Endothelial cell (in vitro differentiated cells): ENCODE results near the gene AKT3. TPM values are rescaled to one million over a fixed set of nuclear protein-coding genes. Genes with fewer than 3 reads are reported as not detected.

Source experiments
- DNase-seq: peaks from one replicate; pipeline ENCODE4 v3.0.0; 2021; ENCODE audit warnings: low spot score
- H3K27ac Mint-ChIP-seq: one replicate; pipeline ENCODE4 v1.8.0; 2021; ENCODE audit warnings: mixed read lengths, inconsistent platforms; ENCODE audit not compliant: unreplicated experiment
- H3K27me3 Mint-ChIP-seq: one replicate; pipeline ENCODE4 v1.8.0; 2021; ENCODE audit warnings: mild to moderate bottlenecking, moderate library complexity, mixed read lengths, inconsistent platforms; ENCODE audit not compliant: unreplicated experiment
- H3K36me3 Mint-ChIP-seq: one replicate; pipeline ENCODE4 v1.8.0; 2021; ENCODE audit warnings: mild to moderate bottlenecking, low read depth, mixed read lengths, inconsistent platforms; ENCODE audit not compliant: unreplicated experiment
- H3K4me1 Mint-ChIP-seq: one replicate; pipeline ENCODE4 v1.8.0; 2021; ENCODE audit warnings: mild to moderate bottlenecking, mixed read lengths, inconsistent platforms; ENCODE audit not compliant: unreplicated experiment
- H3K4me3 Mint-ChIP-seq: one replicate; pipeline ENCODE4 v1.8.0; 2021; ENCODE audit warnings: mild to moderate bottlenecking, mixed read lengths, inconsistent platforms; ENCODE audit not compliant: unreplicated experiment
- H3K9me3 Mint-ChIP-seq: one replicate; pipeline ENCODE4 v1.8.0; 2021; ENCODE audit warnings: mixed read lengths, inconsistent platforms; ENCODE audit not compliant: unreplicated experiment
- total RNA-seq: library from RNA; stranded (reverse); fragmentation: NEBNext Ultra II Directional; extraction: Animal tissue kit (Norgen Biotek cat#: 25700); gene quantifications from one replicate; pipeline ENCODE4 v1.2.1, GENCODE V29; 2021; ENCODE audit not compliant: unreplicated experiment
- TF ChIP-seq, protein P1 (sequence below): fragments of 200-600 bp; sonication (generic); IDR thresholded peaks from one replicate; pipeline ENCODE4 v1.5.0; 2021; ENCODE audit warnings: antibody characterized with exemption; ENCODE audit not compliant: unreplicated experiment

AKT3 gene
- total RNA-seq, 1 donor from 2014 or later, result 87.3 TPM

DNA sequence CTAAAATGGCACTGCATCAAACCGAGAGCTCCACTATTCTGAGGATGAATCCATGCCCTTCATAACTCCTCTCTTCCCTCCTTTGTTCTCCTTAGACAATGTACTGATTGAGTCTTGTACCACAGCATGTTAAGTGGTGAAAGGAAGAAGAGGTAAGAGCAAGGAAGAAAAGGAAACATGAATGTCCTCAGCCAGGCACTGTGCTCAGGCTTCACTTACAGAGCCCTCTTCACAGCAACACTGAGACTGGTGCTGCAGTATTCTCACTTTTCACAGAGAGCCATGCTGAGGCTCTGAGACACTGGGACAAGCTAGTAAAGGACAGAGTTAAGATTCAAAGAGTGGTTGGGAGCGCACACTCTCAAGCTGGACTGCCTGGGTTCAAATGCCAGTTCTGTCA is 143.5 kb downstream of the AKT3 start:
- Mint-ChIP-seq H3K4me1 (peaks cover 15% of the 10 kb centered on the region), H3K4me3 (no peak overlapping the region)

DNA sequence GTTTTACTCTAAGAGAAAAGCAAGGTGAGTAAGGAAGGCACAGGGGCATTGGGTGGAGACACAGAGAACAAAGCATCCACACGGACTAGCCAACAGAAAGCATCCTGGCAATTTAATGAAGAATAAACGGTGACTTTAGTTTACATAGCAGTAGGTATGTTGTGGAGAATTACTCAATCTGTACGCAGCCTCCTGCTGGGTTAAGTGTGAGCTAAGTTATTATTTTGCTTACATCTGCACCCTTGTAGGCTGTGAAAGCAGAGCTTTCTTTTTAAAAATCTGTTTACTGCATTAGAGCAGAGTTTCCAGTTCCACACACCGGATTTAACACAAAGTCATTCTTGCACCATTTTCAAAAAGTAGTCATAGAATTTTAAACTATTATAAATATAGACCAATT is 144.5 kb downstream of the AKT3 start:
- H3K9me3 Mint-ChIP-seq, result no peaks in the 10 kb centered on the region
- H3K27me3 Mint-ChIP-seq, result no peaks in the 10 kb centered on the region
- no peak overlapping the region for H3K4me3 Mint-ChIP-seq
- TF ChIP-seq, protein P1, sequence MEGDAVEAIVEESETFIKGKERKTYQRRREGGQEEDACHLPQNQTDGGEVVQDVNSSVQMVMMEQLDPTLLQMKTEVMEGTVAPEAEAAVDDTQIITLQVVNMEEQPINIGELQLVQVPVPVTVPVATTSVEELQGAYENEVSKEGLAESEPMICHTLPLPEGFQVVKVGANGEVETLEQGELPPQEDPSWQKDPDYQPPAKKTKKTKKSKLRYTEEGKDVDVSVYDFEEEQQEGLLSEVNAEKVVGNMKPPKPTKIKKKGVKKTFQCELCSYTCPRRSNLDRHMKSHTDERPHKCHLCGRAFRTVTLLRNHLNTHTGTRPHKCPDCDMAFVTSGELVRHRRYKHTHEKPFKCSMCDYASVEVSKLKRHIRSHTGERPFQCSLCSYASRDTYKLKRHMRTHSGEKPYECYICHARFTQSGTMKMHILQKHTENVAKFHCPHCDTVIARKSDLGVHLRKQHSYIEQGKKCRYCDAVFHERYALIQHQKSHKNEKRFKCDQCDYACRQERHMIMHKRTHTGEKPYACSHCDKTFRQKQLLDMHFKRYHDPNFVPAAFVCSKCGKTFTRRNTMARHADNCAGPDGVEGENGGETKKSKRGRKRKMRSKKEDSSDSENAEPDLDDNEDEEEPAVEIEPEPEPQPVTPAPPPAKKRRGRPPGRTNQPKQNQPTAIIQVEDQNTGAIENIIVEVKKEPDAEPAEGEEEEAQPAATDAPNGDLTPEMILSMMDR, result no peak
- no peak overlapping the region for H3K27ac Mint-ChIP-seq
- no peaks in the 10 kb centered on the region for H3K36me3 Mint-ChIP-seq
- no peak for DNase-seq
- H3K4me1 Mint-ChIP-seq, result peaks cover 15% of the 10 kb centered on the region

More for the DNA sequence above, 143.5 kb downstream of the AKT3 start:
- Mint-ChIP-seq H3K27me3 (no peaks in the 10 kb centered on the region), H3K36me3 (no peaks in the 10 kb centered on the region), H3K9me3 (no peaks in the 10 kb centered on the region), H3K27ac (peak overlapping the region; percentile 38)
- DNase-seq, result no peak
- TF ChIP-seq, protein P1, result no peak

DNA sequence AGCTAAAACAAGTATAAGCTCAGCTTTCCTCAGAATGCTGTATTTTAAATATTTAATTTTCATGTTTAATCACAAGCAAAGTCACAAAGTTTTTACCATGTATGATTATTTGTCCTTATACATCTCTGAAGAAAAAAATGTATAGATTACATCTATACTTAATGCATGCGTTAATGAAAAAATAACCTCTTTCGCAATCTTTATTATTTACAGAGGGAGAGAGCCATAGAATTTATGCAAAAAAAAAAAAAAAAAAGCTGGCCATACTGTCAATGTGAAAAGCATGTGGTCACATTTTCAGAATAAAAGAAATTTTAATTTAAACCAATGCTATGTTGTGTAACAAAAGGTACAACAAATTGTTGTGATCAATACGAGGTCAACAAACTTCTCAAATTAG is 148.2 kb downstream of the AKT3 start:
- no peaks in the 10 kb centered on the region for H3K36me3 Mint-ChIP-seq
- no peaks in the 10 kb centered on the region for H3K27me3 Mint-ChIP-seq
- no peak overlapping the region for H3K4me3 Mint-ChIP-seq
- H3K9me3 Mint-ChIP-seq, result no peaks in the 10 kb centered on the region
- no peak for DNase-seq
- TF ChIP-seq, protein P1, result no peak
- no peak overlapping the region for H3K27ac Mint-ChIP-seq
- peaks cover 9% of the 10 kb centered on the region for H3K4me1 Mint-ChIP-seq

DNA sequence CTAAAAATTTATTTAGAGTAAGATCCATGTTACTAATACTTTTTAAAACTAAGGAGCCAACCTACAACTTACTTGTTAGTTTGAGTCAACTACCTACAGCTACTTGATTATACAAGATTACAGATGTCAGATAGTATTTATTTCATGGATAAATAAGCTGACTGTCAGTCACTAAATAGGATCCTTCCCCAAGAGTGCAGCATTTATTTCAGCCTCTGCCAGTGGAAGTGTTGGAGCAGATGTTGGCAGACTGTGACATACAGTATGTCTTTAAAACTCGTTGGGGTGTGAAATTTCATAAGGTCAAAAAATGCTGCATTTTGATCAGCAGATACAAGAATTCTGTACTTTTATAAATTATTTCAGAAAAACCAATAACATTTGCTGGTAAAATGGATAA is 156.2 kb downstream of the AKT3 start:
- Mint-ChIP-seq H3K9me3 (no peaks in the 10 kb centered on the region), H3K4me3 (no peak overlapping the region), H3K27ac (no peak overlapping the region), H3K4me1 (peaks cover 4% of the 10 kb centered on the region), H3K36me3 (no peaks in the 10 kb centered on the region), H3K27me3 (no peaks in the 10 kb centered on the region)
- DNase-seq, result no peak
- TF ChIP-seq, protein P1, result no peak

DNA sequence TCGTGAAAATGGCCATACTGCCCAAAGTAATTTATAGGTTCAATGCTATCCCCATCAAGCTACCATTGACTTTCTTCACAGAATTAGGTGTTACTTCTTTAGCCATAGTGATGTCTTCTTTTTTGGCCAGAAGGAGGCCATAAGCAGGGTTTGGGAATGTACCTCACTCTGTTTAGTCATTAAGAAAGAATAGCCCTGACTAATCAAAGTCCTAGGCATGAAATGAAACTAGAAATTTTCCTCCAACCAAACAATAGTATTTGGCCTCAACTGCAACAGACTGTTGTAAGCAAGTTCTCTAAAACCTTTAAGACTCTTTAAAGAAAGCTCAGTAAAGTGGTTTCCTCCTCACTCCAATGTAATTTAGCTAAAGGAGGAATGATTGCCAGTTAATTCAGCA is 163.9 kb downstream of the AKT3 start:
- Mint-ChIP-seq H3K4me3 (no peak overlapping the region), H3K9me3 (no peaks in the 10 kb centered on the region), H3K27me3 (peaks cover 3% of the 10 kb centered on the region), H3K4me1 (no peaks in the 10 kb centered on the region), H3K36me3 (no peaks in the 10 kb centered on the region), H3K27ac (no peak overlapping the region)
- TF ChIP-seq, protein P1, result no peak
- no peak for DNase-seq
